MCF 10A (cell line): ENCODE data around the gene RRP1. TPM values are rescaled to one million over a fixed set of nuclear protein-coding genes. Genes with fewer than 3 reads are reported as not detected.

Experiments
- BruUV-seq: library from RNA; stranded (reverse); fragments of 400-500 nt; replicated peaks from 2 replicates; lab custom pipeline; 2021; lab: Mats Ljungman, UMichigan
- CTCF ChIA-PET: fragments of 300-600 bp; sonication (Branson Sonifier 250); formaldehyde crosslinking; extraction: SDS; loops from one replicate; lab custom pipeline; 2021; ENCODE audit warnings: antibody characterized with exemption, inconsistent platforms; lab: Yijun Ruan, JAX
- POLR2A ChIA-PET: fragments of 300-600, 350-650 bp; sonication (Branson Sonifier 250); formaldehyde crosslinking; extraction: SDS; loops from one replicate; lab custom pipeline; 2020; ENCODE audit warnings: antibody characterized with exemption, inconsistent platforms; lab: Yijun Ruan, JAX
- DNase-seq: peaks from one replicate; pipeline ENCODE4 v3.0.0-alpha.2; 2018; ENCODE audit not compliant: unreplicated experiment
- H3K27ac Mint-ChIP-seq: one replicate; pipeline ENCODE4 v1.8.0; 2022; ENCODE audit warnings: mild to moderate bottlenecking, low read depth, mixed read lengths; ENCODE audit not compliant: unreplicated experiment
- H3K27me3 Mint-ChIP-seq: one replicate; pipeline ENCODE4 v1.8.0; 2022; ENCODE audit warnings: mixed read lengths; ENCODE audit not compliant: insufficient read depth, unreplicated experiment
- H3K36me3 Mint-ChIP-seq: one replicate; pipeline ENCODE4 v1.8.0; 2022; ENCODE audit warnings: mild to moderate bottlenecking, moderate library complexity, mixed read lengths; ENCODE audit not compliant: insufficient read depth, unreplicated experiment
- H3K4me1 Mint-ChIP-seq: one replicate; pipeline ENCODE4 v1.8.0; 2022; ENCODE audit warnings: mixed read lengths; ENCODE audit not compliant: insufficient read depth, unreplicated experiment
- H3K4me3 Mint-ChIP-seq: one replicate; pipeline ENCODE4 v1.8.0; 2022; ENCODE audit warnings: mild to moderate bottlenecking, moderate library complexity, mixed read lengths; ENCODE audit not compliant: unreplicated experiment
- H3K9me3 Mint-ChIP-seq: one replicate; pipeline ENCODE4 v1.8.0; 2022; ENCODE audit warnings: mixed read lengths; ENCODE audit not compliant: unreplicated experiment
- intact Hi-C: fragments of 100-400 bp; cut with micrococcal nuclease; formaldehyde crosslinking; loops from 2 replicates; pipeline ENCODE4 v1.14.1; 2022
- total RNA-seq: library from RNA; stranded (reverse); gene quantifications from 2 replicates; pipeline ENCODE4 v1.2.3, GENCODE V29; 2022
- TF ChIP-seq, protein P1 (sequence below): fragments of 200-600 bp; IDR thresholded peaks from one replicate; pipeline ENCODE4 v1.8.0; 2022; ENCODE audit warnings: antibody characterized with exemption, mild to moderate bottlenecking; ENCODE audit not compliant: unreplicated experiment

Gene RRP1
- total RNA-seq, 1 experiment from 2014 or later: 56.0 TPM

DNA sequence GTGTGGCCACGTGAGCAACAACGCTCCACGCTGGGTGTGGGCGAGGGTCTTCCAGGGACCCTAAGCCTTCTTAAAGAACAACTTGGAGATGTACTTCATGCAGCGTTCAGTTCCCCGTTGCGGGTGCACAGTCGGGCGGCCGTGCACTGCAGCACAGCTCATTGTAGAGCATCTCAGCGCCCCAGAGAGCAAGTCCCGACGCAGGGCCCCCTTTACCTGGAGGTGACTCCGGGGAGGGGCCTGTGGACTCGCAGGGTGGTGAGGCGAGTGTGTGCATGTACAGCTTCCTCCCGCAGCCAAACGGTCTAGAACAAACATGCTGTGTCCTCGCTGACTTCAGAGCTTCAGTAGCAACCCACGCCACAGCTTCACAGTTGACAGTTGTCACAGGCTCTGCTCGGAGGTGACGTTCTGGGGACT, 19.5 kb downstream of the RRP1 start:
- ChIA-PET CTCF (interaction anchor here (0.5 to 1.3 kb wide), 10 partner anchors 18 to 266 kb away, joined by 3 to 7 read pairs (median 3); no protein-coding TSS in a partner anchor), POLR2A (interaction anchor here (0.7 to 0.8 kb wide), 2 partner anchors 12 to 203 kb away, joined by 3 read pairs; no protein-coding TSS in a partner anchor)
- H3K4me1 Mint-ChIP-seq: peaks cover 19% of the 10 kb centered on the region
- H3K27me3 Mint-ChIP-seq: no peaks in the 10 kb centered on the region
- TF ChIP-seq, protein P1, sequence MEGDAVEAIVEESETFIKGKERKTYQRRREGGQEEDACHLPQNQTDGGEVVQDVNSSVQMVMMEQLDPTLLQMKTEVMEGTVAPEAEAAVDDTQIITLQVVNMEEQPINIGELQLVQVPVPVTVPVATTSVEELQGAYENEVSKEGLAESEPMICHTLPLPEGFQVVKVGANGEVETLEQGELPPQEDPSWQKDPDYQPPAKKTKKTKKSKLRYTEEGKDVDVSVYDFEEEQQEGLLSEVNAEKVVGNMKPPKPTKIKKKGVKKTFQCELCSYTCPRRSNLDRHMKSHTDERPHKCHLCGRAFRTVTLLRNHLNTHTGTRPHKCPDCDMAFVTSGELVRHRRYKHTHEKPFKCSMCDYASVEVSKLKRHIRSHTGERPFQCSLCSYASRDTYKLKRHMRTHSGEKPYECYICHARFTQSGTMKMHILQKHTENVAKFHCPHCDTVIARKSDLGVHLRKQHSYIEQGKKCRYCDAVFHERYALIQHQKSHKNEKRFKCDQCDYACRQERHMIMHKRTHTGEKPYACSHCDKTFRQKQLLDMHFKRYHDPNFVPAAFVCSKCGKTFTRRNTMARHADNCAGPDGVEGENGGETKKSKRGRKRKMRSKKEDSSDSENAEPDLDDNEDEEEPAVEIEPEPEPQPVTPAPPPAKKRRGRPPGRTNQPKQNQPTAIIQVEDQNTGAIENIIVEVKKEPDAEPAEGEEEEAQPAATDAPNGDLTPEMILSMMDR: no peak
- no peaks in the 10 kb centered on the region for H3K9me3 Mint-ChIP-seq
- peaks cover 3% of the 10 kb centered on the region for H3K36me3 Mint-ChIP-seq
- DNase-seq: no peak
- no peak overlapping the region for H3K27ac Mint-ChIP-seq
- no TSS peak for BruUV-seq
- intact Hi-C loops: no loop called here
- no peak overlapping the region for H3K4me3 Mint-ChIP-seq

GRCh38 chr21:43809346-43809799, 20.0 kb downstream of the RRP1 start:
- ChIA-PET POLR2A (interaction anchor here (0.7 kb wide), 1 partner anchor 202 kb away, joined by 3 read pairs; no protein-coding TSS in a partner anchor), CTCF (interaction anchor here (0.6 to 1.2 kb wide), 6 partner anchors 18 to 266 kb away, joined by 3 to 7 read pairs (median 3); no protein-coding TSS in a partner anchor)
- intact Hi-C loops: no loop called here
- Mint-ChIP-seq H3K9me3 (no peaks in the 10 kb centered on the region), H3K27me3 (no peaks in the 10 kb centered on the region), H3K27ac (no peak overlapping the region), H3K4me1 (peaks cover 19% of the 10 kb centered on the region), H3K36me3 (no peaks in the 10 kb centered on the region), H3K4me3 (no peak overlapping the region)
- TF ChIP-seq, protein P1: no peak
- no peak for DNase-seq
- BruUV-seq: no TSS peak

GRCh38 chr21:43809853-43810504, 20.6 kb downstream of the RRP1 start:
- Mint-ChIP-seq H3K9me3 (no peaks in the 10 kb centered on the region), H3K4me3 (no peak overlapping the region), H3K4me1 (peaks cover 24% of the 10 kb centered on the region), H3K27me3 (no peaks in the 10 kb centered on the region), H3K27ac (no peak overlapping the region), H3K36me3 (no peaks in the 10 kb centered on the region)
- no peak for DNase-seq
- TF ChIP-seq, protein P1: no peak
- ChIA-PET CTCF (interaction anchor here (0.7 to 2.1 kb wide), 6 partner anchors 11 to 175 kb away, joined by 3 to 22 read pairs (median 4); partner anchors contain the start of gene RRP1), POLR2A (interaction anchor here (3.0 kb wide), 1 partner anchor 166 kb away, joined by 22 read pairs; no protein-coding TSS in a partner anchor)
- intact Hi-C loops: loop anchor here (5.0 kb wide), 1 partner anchor 52 kb away; no protein-coding TSS in a partner anchor
- BruUV-seq: no TSS peak
